Panc1 (cell line): ENCODE measurements around the gene GNA12. TPM values are rescaled to one million over a fixed set of nuclear protein-coding genes. Genes with fewer than 3 reads are reported as not detected.
A peak's percentile ranks its signal among the peaks of the same experiment; 100 is the strongest.

Experiments used
- ATAC-seq: fragments of 200-7000 bp; cut with Tn5 transposase; 2 replicates; pipeline ENCODE4 v1.9.1; 2020; ENCODE audit warnings: mild to moderate bottlenecking, moderate library complexity
- BruUV-seq: library from RNA; stranded (reverse); fragments of 400-500 nt; replicated peaks from 2 replicates; lab custom pipeline; 2021; lab: Mats Ljungman, UMichigan
- CTCF ChIA-PET: fragments of 300-600 bp; sonication (Branson Sonifier 250); formaldehyde crosslinking; loops from one replicate; lab custom pipeline; 2022; ENCODE audit warnings: antibody characterized with exemption; lab: Charles Lee
- POLR2A ChIA-PET: fragments of 300-600 bp; sonication (Branson Sonifier 250); formaldehyde crosslinking; loops from one replicate; lab custom pipeline; 2022; ENCODE audit warnings: antibody characterized with exemption; lab: Charles Lee
- DNase-seq: peaks from one replicate; pipeline ENCODE4 v3.0.0-alpha.2; 2010; ENCODE audit warnings: low read depth, low spot score
- H3K27ac ChIP-seq: 2 replicates; pipeline ENCODE4 v1.5.1; 2011; ENCODE audit warnings: mild to moderate bottlenecking, low read length, inconsistent platforms
- H3K27me3 ChIP-seq: fragments of 200-500 bp; sonication (Bioruptor generic); 2 replicates; pipeline ENCODE4 v1.6.0; 2014; ENCODE audit warnings: low read length, inconsistent platforms; ENCODE audit not compliant: control insufficient read depth, insufficient read depth
- H3K36me3 ChIP-seq: fragments of 200-500 bp; sonication (Bioruptor generic); 2 replicates; pipeline ENCODE4 v1.5.1; 2014; ENCODE audit warnings: inconsistent platforms, mild to moderate bottlenecking, low read length, moderate library complexity; ENCODE audit not compliant: control insufficient read depth, insufficient read depth
- H3K4me1 ChIP-seq: 2 replicates; pipeline ENCODE4 v1.5.1; 2011; ENCODE audit warnings: inconsistent platforms, mild to moderate bottlenecking, low read length, moderate library complexity; ENCODE audit not compliant: control insufficient read depth, insufficient read depth
- H3K4me3 ChIP-seq, 2 experiments: 2 replicates each; pipeline ENCODE4 v1.5.1; 2011 to 2012; ENCODE audit warnings: low read depth in 2 of 2, low read length in 2 of 2, mild to moderate bottlenecking in 2 of 2, inconsistent platforms in 1 of 2, moderate library complexity in 1 of 2
- H3K9me3 ChIP-seq: fragments of 200-500 bp; sonication (Bioruptor generic); 2 replicates; pipeline ENCODE4 v1.5.1; 2014; ENCODE audit warnings: low read depth, mild to moderate bottlenecking, inconsistent platforms, low read length, moderate library complexity; ENCODE audit not compliant: control insufficient read depth, insufficient read depth
- CTCF ChIP-seq: fragments of 450-650 bp; IDR thresholded peaks from 2 replicates; pipeline ENCODE4 v1.5.1; 2017; ENCODE audit warnings: mild to moderate bottlenecking
- POLR2AphosphoS5 ChIP-seq: IDR thresholded peaks from 2 replicates; pipeline ENCODE4 v1.6.1; 2012; ENCODE audit warnings: mild to moderate bottlenecking, low read depth, low read length, moderate library complexity
- REST ChIP-seq, 2 experiments: IDR thresholded peaks; 2 replicates each; pipeline ENCODE4 v1.6.1; 2011 to 2012; ENCODE audit warnings: low read depth in 2 of 2, control low read depth in 1 of 2, low read length in 1 of 2, mild to moderate bottlenecking in 1 of 2, moderate library complexity in 1 of 2; ENCODE audit not compliant: insufficient read depth in 1 of 2
- TCF7L2 ChIP-seq: IDR thresholded peaks from 2 replicates; pipeline ENCODE4 v1.6.1; 2011; ENCODE audit warnings: mild to moderate bottlenecking, low read depth, low read length, inconsistent platforms
- in situ Hi-C: cut with HindIII; loops from 2 replicates; pipeline ENCODE4 v1.10.0; 2016; ENCODE audit warnings: low sequenced_read_pairs, low pct_unique_long_range_greater_than_20kb
- intact Hi-C: fragments of 100-400 bp; cut with micrococcal nuclease; formaldehyde crosslinking; loops from one replicate; pipeline ENCODE4 v1.10.0; 2022; ENCODE audit not compliant: unreplicated experiment
- total RNA-seq: library from RNA; stranded (reverse); gene quantifications from one replicate; pipeline ENCODE4 v1.2.1, GENCODE V29; 2021; ENCODE audit not compliant: unreplicated experiment

GNA12 gene
- total RNA-seq, 1 experiment from 2014 or later: 139 TPM

- TF ChIP-seq REST (IDR thresholded peaks at IDR 0.05; ENCODE audit: insufficient read depth in 1 of 2, low read depth in 2 of 2, low read length in 1 of 2) (no peak), TCF7L2 (no peak), CTCF (no peak)
- in situ Hi-C loops (no loop called here), intact Hi-C loops (no loop called here)
- DNase-seq (no peak), ATAC-seq (no peak)
- Histone ChIP-seq H3K9me3 (no peaks in the 10 kb centered on the region), H3K4me3 (no peak overlapping the region), H3K27ac (peak overlapping the region; percentile 36), H3K27me3 (no peaks in the 10 kb centered on the region), H3K4me1 (peaks cover 63% of the 10 kb centered on the region), H3K36me3 (no peaks in the 10 kb centered on the region)
- BruUV-seq: no TSS peak
- ChIA-PET POLR2A (no interaction called here), CTCF (interaction anchor here (0.6 kb wide), 1 partner anchor 30 kb away, joined by 4 read pairs; no protein-coding TSS in a partner anchor)
Observed at GRCh38 chr7:2824678-2825461, 19.2 kb downstream of the GNA12 start.

DNA sequence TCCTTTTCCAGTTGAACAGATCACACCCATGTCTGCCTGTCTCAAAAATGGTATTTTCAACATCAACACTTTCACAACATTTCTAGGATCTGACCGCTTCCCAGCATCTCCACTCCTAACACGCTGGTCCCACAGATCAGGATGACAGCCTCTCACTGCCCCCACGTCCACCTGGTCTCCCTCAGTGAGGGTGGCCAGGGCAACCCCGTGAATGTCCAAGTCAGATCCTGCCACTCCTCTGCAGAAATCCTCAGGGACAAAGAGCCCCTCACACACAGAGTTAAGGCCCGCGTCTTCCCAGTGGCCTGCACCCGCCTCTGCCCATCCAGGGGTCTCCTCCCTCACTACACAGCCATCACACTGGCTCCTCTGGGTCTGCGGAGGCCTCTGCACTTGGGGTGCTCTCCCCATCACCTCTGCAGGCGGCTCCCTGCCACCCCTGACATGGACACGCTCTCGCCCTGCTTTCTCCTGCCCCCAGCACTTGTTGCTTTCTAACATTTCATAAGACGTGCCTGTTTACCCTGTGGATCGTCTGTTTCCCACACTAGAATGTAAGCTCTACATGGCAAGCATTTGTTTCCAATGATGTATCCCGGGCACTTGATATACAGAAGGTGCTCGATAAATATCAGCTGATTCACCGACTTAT lies 20.0 kb downstream of the GNA12 start:
- ChIA-PET POLR2A (no interaction called here), CTCF (no interaction called here)
- in situ Hi-C loops: no loop called here
- Histone ChIP-seq H3K9me3 (no peaks in the 10 kb centered on the region), H3K4me1 (peaks cover 70% of the 10 kb centered on the region), H3K27ac (peak overlapping the region; percentile 36), H3K27me3 (no peaks in the 10 kb centered on the region), H3K36me3 (no peaks in the 10 kb centered on the region), H3K4me3 (no peak overlapping the region)
- DNase-seq: no peak
- intact Hi-C loops: no loop called here
- TF ChIP-seq REST (IDR thresholded peaks at IDR 0.05; ENCODE audit: insufficient read depth in 1 of 2, low read depth in 2 of 2, low read length in 1 of 2) (no peak), POLR2AphosphoS5 (no peak)
- no TSS peak for BruUV-seq
- no peak for ATAC-seq
